HG03103 (cell line): ENCODE results near the gene RDM1.
"Not testable (repeated sequence)": the region's sequence is repeated elsewhere in the genome, so short reads cannot be mapped to it uniquely, and the experiment has no call there.

ENCODE experiments used
- ATAC-seq: cut with Tn5 transposase; IDR thresholded peaks from one replicate; pipeline ENCODE4 v1.9.1; 2021; ENCODE audit warnings: low read depth; ENCODE audit not compliant: unreplicated experiment

Gene RDM1

GRCh38 chr17:35930211-35931065 lies at the start of gene RDM1:
Gene RDM1 (minus strand): TSS chr17:35930773. CDS start chr17:35930727, 46 bp downstream.
- ATAC-seq, result peak; percentile 83

GRCh38 chr17:35978346-35978745 lies 47.8 kb upstream of the RDM1 start:
- no peak for ATAC-seq

- no peak for ATAC-seq
Observed at GRCh38 chr17:35977509-35977908, 46.9 kb upstream of the RDM1 start.

- ATAC-seq, result no peak
Observed at GRCh38 chr17:35973333-35974260, 43.0 kb upstream of the RDM1 start.

GRCh38 chr17:35972945-35973332 lies 42.4 kb upstream of the RDM1 start:
- no peak for ATAC-seq

- no peak for ATAC-seq
Observed at GRCh38 chr17:35972535-35972934, 42.0 kb upstream of the RDM1 start.

- ATAC-seq, result no peak
Observed at GRCh38 chr17:35972066-35972465, 41.5 kb upstream of the RDM1 start.

GRCh38 chr17:35969558-35970380 lies 39.2 kb upstream of the RDM1 start:
- no peak for ATAC-seq

GRCh38 chr17:35968520-35969054 lies 38.0 kb upstream of the RDM1 start:
- no peak for ATAC-seq

- no peak for ATAC-seq
Observed at GRCh38 chr17:35965272-35965671, 34.7 kb upstream of the RDM1 start.

- ATAC-seq, result no peak
Observed at GRCh38 chr17:35963663-35964062, 33.1 kb upstream of the RDM1 start.

- no peak for ATAC-seq
Observed at GRCh38 chr17:35953720-35954119, 23.1 kb upstream of the RDM1 start.

- no peak for ATAC-seq
Observed at GRCh38 chr17:35949401-35949800, 18.8 kb upstream of the RDM1 start.

GRCh38 chr17:35948092-35948491 lies 17.5 kb upstream of the RDM1 start:
- ATAC-seq, result no peak

- ATAC-seq, result no peak
Observed at GRCh38 chr17:35947156-35947585, 16.6 kb upstream of the RDM1 start.

GRCh38 chr17:35944151-35944550 lies 13.6 kb upstream of the RDM1 start:
- no peak for ATAC-seq

GRCh38 chr17:35943537-35943936 lies 13.0 kb upstream of the RDM1 start, which contains the start of gene LYZL6:
Gene LYZL6 (minus strand): TSS chr17:35943713. CDS start chr17:35939356, 4,357 bp downstream.
- ATAC-seq, result no peak

GRCh38 chr17:35942588-35943186 lies 12.1 kb upstream of the RDM1 start:
- ATAC-seq, result no peak

- ATAC-seq, result not testable (repeated sequence)
Observed at GRCh38 chr17:35938492-35938891, 7.9 kb upstream of the RDM1 start.

GRCh38 chr17:35936063-35936462 lies 5.5 kb upstream of the RDM1 start:
- ATAC-seq, result no peak
